Bronchial smooth muscle cell (primary cell): ENCODE measurements around the gene CCND3. TPM values are rescaled to one million over a fixed set of nuclear protein-coding genes. Genes with fewer than 3 reads are reported as not detected.

ENCODE experiments used
- total RNA-seq: library from RNA; depleted of rRNA; stranded (reverse); fragments of >200 nt; gene quantifications from 2 replicates; pipeline ENCODE4 v1.2.1, GENCODE V29; 2014

The CCND3 gene
- total RNA-seq = 9.7 and 14.8 TPM in 2 replicates

GRCh38 chr6:41941280-41942066 is at the start of gene CCND3:
Gene CCND3, minus strand, starts transcription at chr6:41941808. Its CDS starts 159 bp downstream, at chr6:41941649.

DNA sequence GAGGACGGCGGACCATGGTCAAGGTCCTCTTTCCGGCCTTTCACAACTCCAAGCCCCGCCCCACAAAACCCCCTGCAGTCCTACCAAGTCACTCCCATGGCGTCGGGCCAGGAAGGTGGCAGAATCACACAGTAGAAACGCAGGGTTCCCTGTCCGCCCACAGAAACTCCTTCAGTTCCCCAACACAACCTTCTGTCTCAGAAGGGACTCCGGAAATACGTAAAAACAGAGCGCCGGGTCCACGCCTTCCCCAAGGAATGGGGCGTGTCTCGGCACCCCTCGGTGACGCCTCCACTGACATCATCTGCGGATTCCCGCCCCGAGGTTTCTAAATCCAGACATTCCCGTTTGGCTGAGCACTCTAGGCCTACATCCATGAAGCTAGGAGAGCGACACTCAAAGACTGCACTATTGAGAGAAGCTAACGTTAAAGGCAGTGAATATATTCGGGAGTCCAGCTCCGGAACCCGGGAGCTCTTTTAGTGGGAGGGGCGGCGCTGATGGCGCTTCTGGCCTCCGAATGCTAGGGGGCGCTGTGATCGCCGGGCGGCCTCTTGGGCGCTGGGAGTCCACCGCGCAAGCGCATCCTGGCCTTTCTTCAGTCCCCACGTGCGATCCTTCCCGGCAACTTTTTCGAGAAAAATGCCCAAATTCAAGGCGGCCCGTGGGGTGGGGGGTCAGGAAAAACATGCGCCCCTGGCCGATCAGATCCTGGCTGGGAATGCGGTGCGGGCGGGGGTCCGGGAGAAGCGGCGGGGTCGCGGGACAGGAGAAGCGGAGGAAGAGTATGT is 20.5 kb downstream of the CCND3 start, which contains the start of the genes BYSL and MED20:
Gene BYSL (plus strand): TSS at position 579 of the 791 bp plus-strand sequence. CDS start 64 bp downstream, at position 643.
Gene MED20 (minus strand): TSS at position 219 of the 791 bp plus-strand sequence. CDS start 121 bp downstream, at position 98.

GRCh38 chr6:41895300-41896233 is 46.0 kb downstream of the CCND3 start, which contains the start of gene USP49:
Gene USP49, minus strand, starts transcription at chr6:41895375. Its CDS starts 88,392 bp downstream, at chr6:41806983.

Other genes starting within 250 kb of the CCND3 start
- 1.5 and 1.9 TPM in 2 replicates for gene TFEB, start 206.2 kb downstream of the CCND3 start, total RNA-seq
- not detected in 2 replicates for gene PGC, start 194.4 kb downstream of the CCND3 start, total RNA-seq
- gene FRS3, start 161.9 kb downstream of the CCND3 start, total RNA-seq = 1.3 and 2.2 TPM in 2 replicates
- gene PRICKLE4, start 161.0 kb downstream of the CCND3 start, total RNA-seq = 0.16 TPM in 1 of 2 replicates, not detected in the other
- gene TOMM6, start 154.1 kb downstream of the CCND3 start, total RNA-seq = 30.5 and 62.7 TPM in 2 replicates
- 2.2 and 2.4 TPM in 2 replicates for gene USP49, start 46.4 kb downstream of the CCND3 start, total RNA-seq
- gene MED20, start 20.7 kb downstream of the CCND3 start, total RNA-seq = 20.1 and 23.2 TPM in 2 replicates
- gene BYSL, start 20.3 kb downstream of the CCND3 start, total RNA-seq = 11.2 and 11.5 TPM in 2 replicates
- gene TAF8, start 108.7 kb upstream of the CCND3 start, total RNA-seq = 11.3 and 15.0 TPM in 2 replicates
- gene C6orf132, start 200.8 kb upstream of the CCND3 start, total RNA-seq = 0.63 TPM in 1 of 2 replicates, not detected in the other
- under 0.01 TPM in 1 of 2 replicates, not detected in the other for gene GUCA1A, start 231.6 kb upstream of the CCND3 start, total RNA-seq